Endodermal cell (in vitro differentiated cells): ENCODE measurements around the gene FMO1. TPM values are rescaled to one million over a fixed set of nuclear protein-coding genes. Genes with fewer than 3 reads are reported as not detected.

ENCODE experiments used
- DNase-seq: peaks from one replicate; pipeline ENCODE4 v3.0.0-alpha.2; 2017
- H3K27ac ChIP-seq: 2 replicates; pipeline ENCODE4 v1.5.1; 2013; ENCODE audit warnings: mild to moderate bottlenecking, low read depth, low read length, moderate library complexity
- H3K27me3 ChIP-seq: 2 replicates; pipeline ENCODE4 v1.6.1; 2013; ENCODE audit warnings: mild to moderate bottlenecking, low read length, moderate library complexity; ENCODE audit not compliant: insufficient read depth, control insufficient read depth, poor library complexity, severe bottlenecking
- H3K36me3 ChIP-seq: 2 replicates; pipeline ENCODE4 v1.7.0; 2013; ENCODE audit warnings: mild to moderate bottlenecking, low read length, moderate library complexity; ENCODE audit not compliant: control insufficient read depth, insufficient read depth
- H3K4me1 ChIP-seq: one replicate; pipeline ENCODE4 v1.7.0; 2013; ENCODE audit warnings: low read length; ENCODE audit not compliant: control insufficient read depth, insufficient read depth
- H3K4me3 ChIP-seq: 2 replicates; pipeline ENCODE4 v1.5.1; 2013; ENCODE audit warnings: mild to moderate bottlenecking, low read length, moderate library complexity
- H3K9ac ChIP-seq: 2 replicates; pipeline ENCODE4 v1.6.1; 2013; ENCODE audit warnings: mild to moderate bottlenecking, low read length, moderate library complexity; ENCODE audit not compliant: poor library complexity, severe bottlenecking; ENCODE audit errors: extremely low read depth
- H3K9me3 ChIP-seq: 2 replicates; pipeline ENCODE4 v1.6.1; 2013; ENCODE audit warnings: mild to moderate bottlenecking, low read length, moderate library complexity; ENCODE audit not compliant: control insufficient read depth
- H3K27ac Mint-ChIP-seq: 2 replicates; pipeline ENCODE4 v1.8.0; 2020; ENCODE audit warnings: mixed read lengths
- H3K27me3 Mint-ChIP-seq: 2 replicates; pipeline ENCODE4 v1.8.0; 2021; ENCODE audit warnings: mild to moderate bottlenecking, mixed read lengths; ENCODE audit not compliant: insufficient read depth
- H3K36me3 Mint-ChIP-seq: 2 replicates; pipeline ENCODE4 v1.8.0; 2020; ENCODE audit warnings: low read depth, mixed read lengths
- H3K4me1 Mint-ChIP-seq: 2 replicates; pipeline ENCODE4 v1.8.0; 2020; ENCODE audit warnings: mixed read lengths
- H3K4me3 Mint-ChIP-seq: 2 replicates; pipeline ENCODE4 v1.8.0; 2020; ENCODE audit warnings: mild to moderate bottlenecking, moderate library complexity, mixed read lengths
- H3K9me3 Mint-ChIP-seq: 2 replicates; pipeline ENCODE4 v1.8.0; 2020; ENCODE audit warnings: mild to moderate bottlenecking, mixed read lengths
- CTCF ChIP-seq: fragments of 200-600 bp; sonication (generic); conservative IDR thresholded peaks from 2 replicates; pipeline ENCODE4 v1.5.0; 2021; ENCODE audit warnings: antibody characterized with exemption, mild to moderate bottlenecking
- WGBS, 2 experiments: methylation state at CpG; one replicate each; pipeline versions ENCODE4 v1.1.5 to v1.1.7; 2013; ENCODE audit warnings: missing lambda C conversion rate in 2 of 2, mixed read lengths in 1 of 2; ENCODE audit not compliant: insufficient coverage in 1 of 2, insufficient read length in 1 of 2; 5-methylcytosine and 5-hydroxymethylcytosine counted together
- total RNA-seq, 2 donors: library from RNA; stranded (reverse); fragmentation: NEBNext Ultra II Directional in 1 of 2; extraction: Animal tissue kit (Norgen Biotek cat#: 25700) in 1 of 2; gene quantifications; 2 replicates in 1 of 2; 3 replicates in 1 of 2; pipeline ENCODE4 v1.2.1, GENCODE V29; 2021

Gene FMO1
- total RNA-seq, 2 donors from 2014 or later: not detected

- TF ChIP-seq CTCF: no peak
- DNase-seq: no peak
- H3K4me1 Mint-ChIP-seq: peaks cover 9% of the 10 kb centered on the region
- Histone ChIP-seq H3K4me1 (peaks cover 17% of the 10 kb centered on the region), H3K9ac (no peak overlapping the region), H3K9me3 (no peaks in the 10 kb centered on the region), H3K27ac (peak overlapping the region; percentile 33), H3K27me3 (no peaks in the 10 kb centered on the region), H3K36me3 (no peaks in the 10 kb centered on the region), H3K4me3 (no peak overlapping the region)
- H3K4me3 Mint-ChIP-seq: no peak overlapping the region
- H3K9me3 Mint-ChIP-seq: no peaks in the 10 kb centered on the region
- no peak overlapping the region for H3K27ac Mint-ChIP-seq
- no peaks in the 10 kb centered on the region for H3K36me3 Mint-ChIP-seq
- WGBS, 2 experiments: 80 to 86% methylated on average over 1 to 2 of the region's 2 CpGs
- peaks cover 4% of the 10 kb centered on the region for H3K27me3 Mint-ChIP-seq
Observed at GRCh38 chr1:171258943-171259342, 10.6 kb downstream of the FMO1 start.

- Mint-ChIP-seq H3K27me3 (no peaks in the 10 kb centered on the region), H3K27ac (no peak overlapping the region), H3K9me3 (no peaks in the 10 kb centered on the region), H3K4me1 (no peaks in the 10 kb centered on the region), H3K36me3 (no peaks in the 10 kb centered on the region), H3K4me3 (no peak overlapping the region)
- Histone ChIP-seq H3K9me3 (no peaks in the 10 kb centered on the region), H3K27ac (no peak overlapping the region), H3K9ac (no peak overlapping the region), H3K4me1 (peaks cover 17% of the 10 kb centered on the region), H3K27me3 (no peaks in the 10 kb centered on the region), H3K36me3 (no peaks in the 10 kb centered on the region), H3K4me3 (no peak overlapping the region)
- 93% methylated on average over 4 of the region's 4 CpGs; no CpG with 5 or more reads in 1 of the 2 experiments for WGBS, 2 experiments
- DNase-seq: no peak
- no peak for TF ChIP-seq CTCF
Observed at GRCh38 chr1:171261336-171261735, 13.0 kb downstream of the FMO1 start.

- 93% methylated on average over 2 of the region's 2 CpGs; no CpG with 5 or more reads in 1 of the 2 experiments for WGBS, 2 experiments
- H3K9ac ChIP-seq: no peak overlapping the region
- no peaks in the 10 kb centered on the region for H3K36me3 ChIP-seq
- H3K36me3 Mint-ChIP-seq: no peaks in the 10 kb centered on the region
- no peak overlapping the region for H3K27ac ChIP-seq
- H3K9me3 ChIP-seq: no peaks in the 10 kb centered on the region
- peaks cover 4% of the 10 kb centered on the region for H3K4me1 ChIP-seq
- no peak overlapping the region for H3K27ac Mint-ChIP-seq
- no peak for DNase-seq
- TF ChIP-seq CTCF: no peak
- no peak overlapping the region for H3K4me3 Mint-ChIP-seq
- H3K27me3 Mint-ChIP-seq: no peaks in the 10 kb centered on the region
- no peaks in the 10 kb centered on the region for H3K9me3 Mint-ChIP-seq
- no peak overlapping the region for H3K4me3 ChIP-seq
- H3K4me1 Mint-ChIP-seq: no peaks in the 10 kb centered on the region
- H3K27me3 ChIP-seq: no peaks in the 10 kb centered on the region
Observed at GRCh38 chr1:171263901-171264300, 15.6 kb downstream of the FMO1 start.
